ENCODE data around the gene GRIK4. TPM values are rescaled to one million over a fixed set of nuclear protein-coding genes. Genes with fewer than 3 reads are reported as not detected.

The GRIK4 gene
- total and polyA plus RNA-seq, 2 donors (not counting 3 experiments of a cell fraction or from before 2014, with no cell fraction given), result 0.81 to 1.6 TPM

- DNase-seq (ENCODE audit: low read depth, low spot score), result no peak
- Histone ChIP-seq H3K4me2 (ENCODE audit: insufficient read depth, low read length) (no peak overlapping the region), H3K9ac (replicated peaks; ENCODE audit: extremely low read depth, insufficient read depth, low read length) (no peak overlapping the region), H3K9me1 (replicated peaks; ENCODE audit: control insufficient read depth, extremely low read depth, insufficient read depth, low read length) (no peaks in the 10 kb centered on the region), H3K36me3 (ENCODE audit: control insufficient read depth in 2 of 2, extremely low read depth in 1 of 2, insufficient read depth in 2 of 2, low read length in 2 of 2) (no peaks in the 10 kb centered on the region), H3K27me3 (ENCODE audit: control insufficient read depth in 2 of 2, insufficient read depth in 2 of 2, low read length in 2 of 2) (no peaks in the 10 kb centered on the region), H3K27ac (ENCODE audit: insufficient read depth, low read depth, low read length) (no peak overlapping the region), H2AFZ (ENCODE audit: low read depth, low read length) (no peak overlapping the region), H3K4me1 (ENCODE audit: control insufficient read depth, extremely low read depth, insufficient read depth, low read length) (no peaks in the 10 kb centered on the region), H4K20me1 (replicated peaks; ENCODE audit: control insufficient read depth, extremely low read depth, insufficient read depth, low read length) (no peaks in the 10 kb centered on the region), H3K4me3 (replicated peaks in 1 of 3; ENCODE audit: insufficient read depth in 1 of 3, low read depth in 1 of 3, low read length in 3 of 3) (no peak overlapping the region), H3K9me3 (replicated peaks; ENCODE audit: control insufficient read depth, insufficient read depth, low read length) (no peaks in the 10 kb centered on the region), H3K79me2 (ENCODE audit: control insufficient read depth, insufficient read depth, low read length) (no peaks in the 10 kb centered on the region)
- no TSS peak for BruUV-seq (replicated peaks)
- CTCF ChIA-PET, result no interaction called here
- intact Hi-C loops (cut with micrococcal nuclease) (no loop called here), dilution Hi-C loops (cut with MboI; ENCODE audit: extremely low pct_ligation_motif_present, low sequenced_read_pairs) (no loop called here)
- no peak for FAIRE-seq
- TF ChIP-seq CTCF (IDR thresholded peaks at IDR 0.05; ENCODE audit: extremely low read depth in 1 of 2, insufficient read depth in 1 of 2, low read depth in 1 of 2, low read length in 2 of 2) (no peak), POLR2AphosphoS5 (IDR thresholded peaks at IDR 0.05; ENCODE audit: insufficient read depth, low read depth, low read length) (no peak), GATA2 (IDR thresholded peaks at IDR 0.05; ENCODE audit: insufficient read depth, insufficient read length, low read depth, low read length) (no peak), JUN (IDR thresholded peaks at IDR 0.05; ENCODE audit: borderline replicate concordance, insufficient read depth, insufficient read length, low read depth) (no peak), POLR2A (IDR thresholded peaks at IDR 0.05; ENCODE audit: low read depth, low read length) (no peak), MAX (IDR thresholded peaks at IDR 0.05; ENCODE audit: insufficient read depth, insufficient read length) (no peak), FOS (IDR thresholded peaks at IDR 0.05; ENCODE audit: borderline replicate concordance, insufficient read depth, low read length) (no peak), EZH2 (IDR thresholded peaks at IDR 0.05; ENCODE audit: borderline replicate concordance, low read depth, low read length, severe bottlenecking) (no peak), MYC (IDR thresholded peaks at IDR 0.05; ENCODE audit: low read depth, low read length) (no peak)
- POLR2A ChIA-PET, result no interaction called here
Observed at GRCh38 chr11:120651396-120651795, 139.8 kb downstream of the GRIK4 start.
